Renal cortical epithelial cell (primary cell): ENCODE results near the gene RFX5. TPM values are rescaled to one million over a fixed set of nuclear protein-coding genes. Genes with fewer than 3 reads are reported as not detected.
A peak's percentile ranks its signal among the peaks of the same experiment; 100 is the strongest.
"Not testable (repeated sequence)": the region's sequence is repeated elsewhere in the genome, so short reads cannot be mapped to it uniquely, and the experiment has no call there.

Source experiments
- DNase-seq: peaks from one replicate; pipeline ENCODE4 v3.0.0-alpha.2; 2011; ENCODE audit warnings: low read depth
- total RNA-seq: library from RNA; depleted of rRNA; stranded (reverse); fragments of >200 nt; gene quantifications from 2 replicates; pipeline ENCODE4 v1.2.3, GENCODE V29; 2014

Gene RFX5
- total RNA-seq, 1 donor from 2014 or later: 92.2 TPM

DNA sequence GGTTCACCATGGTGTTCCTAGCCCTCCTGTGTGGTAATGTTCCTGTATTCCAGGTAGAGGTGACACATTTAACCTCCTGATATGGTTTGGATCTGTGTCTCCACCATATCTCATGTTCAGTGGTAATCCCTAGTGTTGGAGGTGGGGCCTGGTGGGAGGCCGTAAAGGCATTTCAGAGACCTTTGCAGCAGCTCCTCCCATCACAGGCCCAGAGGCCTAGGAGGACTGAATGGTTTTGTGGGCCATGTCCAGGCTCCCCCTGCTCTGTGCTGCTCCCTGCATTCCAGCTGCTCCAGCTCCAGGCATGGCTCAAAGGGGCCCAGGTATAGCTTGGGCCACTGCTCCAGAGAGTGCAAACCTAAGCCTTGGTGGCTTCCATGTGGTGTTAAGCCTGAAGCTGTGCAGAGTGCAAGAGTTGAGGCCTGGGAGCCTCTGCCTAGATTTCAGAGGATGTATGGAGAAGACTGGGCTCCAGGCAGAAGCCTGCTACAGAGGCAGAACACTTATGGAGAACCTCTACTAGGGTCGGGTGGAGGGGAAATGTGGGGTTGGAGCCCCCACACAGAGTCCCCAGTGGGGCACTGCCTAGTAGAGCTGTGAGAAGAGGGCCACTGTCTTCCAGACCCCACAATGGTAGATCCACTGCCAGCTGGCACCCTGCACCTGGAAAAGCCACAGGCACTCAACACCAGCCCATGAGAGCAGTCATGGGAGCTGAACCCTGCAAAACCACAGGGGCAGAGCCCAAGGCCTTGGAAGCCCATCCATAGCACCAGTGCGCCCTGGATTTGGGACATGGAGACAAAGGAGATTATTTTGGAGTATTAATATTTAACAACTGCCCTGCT lies 15.5 kb upstream of the RFX5 start:
- no peak for DNase-seq

DNA sequence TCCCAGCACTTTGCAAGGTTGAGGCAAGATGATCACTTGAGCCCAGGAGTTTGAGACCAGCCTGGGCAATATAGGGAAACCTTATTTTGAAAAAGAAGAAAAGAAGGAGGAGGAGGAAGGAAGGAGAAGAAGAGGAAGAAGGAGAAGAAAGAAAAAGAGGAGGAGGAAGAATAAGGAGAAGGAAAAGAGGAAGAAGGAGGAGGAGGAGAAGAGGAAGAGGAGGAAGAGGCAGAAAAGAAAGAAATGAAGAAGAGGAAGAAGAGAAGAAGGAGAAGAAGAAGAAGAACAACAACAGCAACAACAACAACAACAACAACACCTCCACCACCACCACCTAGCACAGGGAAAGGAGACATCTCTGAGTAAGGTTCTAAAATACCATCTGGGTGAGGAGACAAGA lies 14.8 kb upstream of the RFX5 start:
- no peak for DNase-seq

DNA sequence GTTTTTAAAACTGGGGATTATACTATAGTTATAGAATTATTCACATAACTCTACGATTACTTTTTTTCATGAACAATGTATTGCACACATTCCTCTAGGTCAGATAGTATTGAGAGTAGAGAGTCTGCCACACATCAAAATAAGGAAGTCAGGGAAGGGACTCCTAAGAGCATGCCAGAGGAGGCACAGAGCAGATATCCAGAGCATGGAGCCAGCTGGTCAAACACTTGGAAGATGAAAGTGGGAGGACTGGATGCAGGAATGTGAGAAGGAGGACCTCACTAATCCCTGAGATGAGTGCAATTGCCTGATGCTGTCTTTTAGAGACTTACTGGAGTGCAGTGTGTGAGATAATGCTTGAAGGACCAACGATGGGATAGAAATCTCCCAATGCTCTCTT lies 9.6 kb upstream of the RFX5 start:
- DNase-seq: no peak

DNA sequence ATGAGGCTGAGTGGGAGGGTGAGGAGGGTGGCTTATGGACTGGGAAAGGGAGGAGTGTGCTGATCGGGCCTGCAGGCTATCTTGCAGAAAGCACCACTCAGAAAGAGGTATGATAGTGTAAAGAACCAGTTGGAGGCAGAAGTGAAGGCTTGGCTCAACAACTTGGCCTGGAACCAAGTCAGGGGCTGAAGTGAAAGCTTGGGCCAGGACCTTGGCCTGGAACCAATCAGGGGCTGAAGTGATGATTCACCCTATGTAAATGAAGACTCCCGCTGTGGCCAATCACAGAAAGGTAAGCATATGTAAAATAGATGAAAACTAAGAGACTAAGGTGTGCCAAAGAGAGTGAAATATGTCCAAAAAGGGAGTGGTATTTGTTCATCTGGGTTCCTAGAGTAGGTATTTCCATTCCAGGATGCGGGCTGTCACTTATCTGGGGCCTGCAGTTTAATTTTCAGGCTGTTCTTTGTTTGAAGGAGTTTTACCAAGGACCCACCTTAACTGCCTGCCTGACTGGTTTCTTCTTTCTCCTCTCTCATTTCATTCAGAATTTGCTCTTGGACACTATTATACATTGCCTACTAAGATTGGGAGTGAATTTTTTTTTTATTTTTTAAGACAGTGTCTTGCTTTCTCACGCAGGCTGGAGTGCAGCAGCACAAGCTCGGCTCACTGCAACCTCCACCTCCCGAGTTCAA lies 5.1 kb upstream of the RFX5 start:
- DNase-seq: peak; percentile 31

DNA sequence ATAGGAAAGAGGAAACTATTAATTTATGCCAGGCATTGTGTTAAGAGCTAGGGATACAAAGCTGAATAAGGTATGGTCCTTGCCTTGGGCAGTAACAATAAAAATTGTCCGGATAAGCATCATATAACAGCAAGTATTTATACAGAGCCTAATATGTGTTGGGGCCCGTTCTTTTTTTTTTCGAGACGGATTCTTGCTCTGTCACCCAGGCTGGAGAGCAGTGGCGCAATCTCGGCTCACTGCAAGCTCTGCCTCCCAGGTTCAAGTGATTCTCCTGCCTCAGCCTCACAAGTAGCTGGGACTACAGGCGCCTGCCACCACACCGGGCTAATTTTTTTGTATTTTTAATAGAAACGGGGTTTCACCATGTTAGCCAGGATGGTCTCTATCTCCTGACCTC lies 3.3 kb upstream of the RFX5 start:
- not testable (repeated sequence) for DNase-seq

DNA sequence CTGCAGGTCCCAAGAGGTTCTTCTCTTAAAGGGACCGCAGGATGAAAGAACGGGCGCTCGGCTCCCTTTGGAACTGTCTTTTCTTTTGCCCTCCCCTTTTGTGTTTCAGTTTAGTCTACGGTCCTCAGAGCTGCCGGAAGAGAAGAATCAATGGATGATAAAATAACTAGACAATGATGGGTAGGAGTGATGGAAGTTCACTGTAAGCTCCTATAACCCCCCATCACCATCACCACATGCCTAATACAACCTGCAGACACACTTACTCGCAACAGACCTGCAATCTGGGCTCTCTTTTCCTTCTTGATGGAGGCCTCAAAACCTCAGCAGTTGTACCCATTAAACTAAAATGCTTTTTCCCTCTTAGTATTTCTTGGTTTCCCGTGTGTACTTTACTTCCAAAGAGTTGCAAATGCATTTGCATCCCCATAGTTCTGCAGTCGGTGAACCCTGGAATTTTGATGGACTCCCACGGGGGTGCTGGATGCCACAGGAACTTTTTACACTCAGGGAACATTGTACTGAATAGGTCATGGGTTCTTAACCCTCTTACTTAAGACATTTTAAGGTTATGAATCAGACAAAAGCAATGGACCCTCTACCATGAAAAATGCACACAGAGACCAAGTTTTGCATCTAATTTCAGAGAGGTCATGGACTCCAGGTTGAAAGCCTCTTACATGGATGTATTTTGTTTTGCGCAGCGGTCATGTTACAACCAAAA lies 633 bp upstream of the RFX5 start:
- peak; percentile 70 for DNase-seq

DNA sequence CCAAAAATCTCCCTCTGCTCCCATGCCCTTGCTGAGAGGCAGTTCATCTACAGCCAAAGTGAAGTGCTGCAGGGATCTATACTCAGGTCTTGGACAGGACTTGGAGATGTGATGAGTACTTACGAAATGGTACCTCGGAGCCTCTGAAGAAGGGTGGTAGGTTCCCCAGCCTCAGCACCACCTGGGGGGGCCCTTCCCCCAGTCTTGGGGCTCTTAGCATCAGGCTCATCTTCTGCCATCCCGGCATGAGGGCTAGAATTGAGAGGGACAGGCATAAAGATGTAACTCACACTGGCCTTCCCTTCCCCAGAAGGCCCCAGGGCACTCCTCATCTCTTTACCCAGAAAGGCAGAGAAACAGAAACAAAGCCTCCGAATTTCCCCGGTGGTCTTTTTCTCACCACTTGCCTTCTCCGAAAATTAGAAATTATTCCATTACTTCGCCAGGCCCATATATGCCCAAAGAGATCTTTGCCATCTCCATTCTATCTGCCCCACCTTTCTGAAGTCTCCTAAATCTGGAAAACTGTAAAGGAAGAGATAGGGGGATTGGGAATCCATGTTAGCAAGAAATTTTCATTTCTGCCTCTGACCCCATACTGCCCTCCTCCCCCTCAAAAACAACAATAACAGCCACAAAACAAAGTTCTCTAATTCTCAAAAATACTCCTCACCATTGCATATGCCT lies 827 bp downstream of the RFX5 start:
- DNase-seq: no peak

DNA sequence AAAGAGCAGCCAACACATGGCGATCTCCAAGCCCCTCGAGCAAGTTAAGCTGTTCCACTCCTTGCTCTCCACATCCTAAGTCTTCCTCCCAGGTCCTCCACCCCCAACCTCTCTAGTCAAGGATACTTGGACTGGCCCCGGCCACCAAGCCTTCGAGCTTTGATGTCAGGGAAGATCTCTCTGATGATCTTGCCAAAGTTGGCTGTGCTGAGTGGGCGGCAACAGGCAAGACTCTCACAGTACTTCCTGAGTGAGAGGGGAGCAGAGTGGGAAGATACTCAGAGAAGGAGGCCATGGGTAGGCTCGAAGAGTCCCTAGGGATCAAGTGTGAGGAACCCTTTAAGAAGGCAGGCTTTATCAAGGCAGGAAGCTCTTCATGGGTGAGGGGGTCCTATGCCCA lies 2.8 kb downstream of the RFX5 start:
- no peak for DNase-seq

DNA sequence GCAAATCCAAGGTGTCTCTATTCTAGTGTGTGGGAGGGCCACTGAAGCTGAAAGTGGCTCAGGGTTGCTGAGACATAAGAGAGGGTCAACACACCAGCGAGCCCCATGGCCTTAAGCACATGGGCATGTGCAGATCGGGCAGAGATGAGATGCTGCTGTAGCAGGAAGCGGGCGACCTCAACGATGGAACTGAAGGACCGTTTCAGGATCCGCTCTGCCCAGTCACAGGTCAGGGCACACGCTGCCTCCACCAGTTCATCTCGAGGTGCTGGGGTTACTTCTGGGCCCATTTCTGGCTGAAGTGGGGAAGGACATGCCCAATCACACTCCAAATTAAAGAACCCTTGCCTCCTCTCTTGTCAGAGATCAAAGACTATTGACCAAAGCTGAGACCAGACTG lies 3.5 kb downstream of the RFX5 start:
- DNase-seq: no peak

DNA sequence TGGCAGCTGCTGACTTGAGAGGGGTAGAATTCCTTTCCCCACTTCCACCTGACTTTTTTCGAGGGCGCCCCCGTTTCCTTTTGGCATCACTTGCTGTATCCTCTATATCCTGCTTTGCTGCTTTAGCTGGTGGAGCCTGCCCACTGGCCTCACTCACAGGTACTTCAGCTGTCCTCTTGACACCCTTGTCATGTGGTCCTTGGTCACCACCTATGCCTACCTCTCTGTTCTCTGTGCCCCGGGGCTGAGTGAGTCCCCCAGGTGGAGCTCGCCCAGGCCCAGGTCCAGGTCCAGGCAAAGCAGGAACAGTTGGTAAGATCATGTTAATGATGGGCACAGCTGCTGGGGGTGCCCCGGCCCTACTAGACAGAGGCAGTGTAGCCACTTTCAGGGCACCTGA lies 4.5 kb downstream of the RFX5 start:
- DNase-seq: no peak

DNA sequence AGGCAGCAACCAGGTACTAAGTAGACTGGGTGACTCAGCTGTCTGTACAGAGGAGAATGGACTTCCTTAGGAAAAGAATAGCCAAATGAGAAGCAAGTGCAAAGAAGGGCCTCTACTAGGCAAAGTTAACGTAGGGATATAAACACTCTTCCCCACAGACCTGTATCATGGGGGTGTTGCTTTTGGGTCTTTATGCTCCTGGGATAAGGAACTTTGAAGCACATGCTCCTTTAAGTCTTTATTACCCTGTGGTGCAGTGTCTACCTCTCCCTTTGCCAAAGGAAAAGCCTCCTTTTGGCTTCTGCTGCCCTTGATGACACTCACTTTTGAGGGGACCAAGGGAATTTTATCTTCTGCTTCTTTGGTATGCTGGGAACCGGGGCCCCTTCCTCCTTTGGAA lies 5.0 kb downstream of the RFX5 start:
- DNase-seq: no peak

DNA sequence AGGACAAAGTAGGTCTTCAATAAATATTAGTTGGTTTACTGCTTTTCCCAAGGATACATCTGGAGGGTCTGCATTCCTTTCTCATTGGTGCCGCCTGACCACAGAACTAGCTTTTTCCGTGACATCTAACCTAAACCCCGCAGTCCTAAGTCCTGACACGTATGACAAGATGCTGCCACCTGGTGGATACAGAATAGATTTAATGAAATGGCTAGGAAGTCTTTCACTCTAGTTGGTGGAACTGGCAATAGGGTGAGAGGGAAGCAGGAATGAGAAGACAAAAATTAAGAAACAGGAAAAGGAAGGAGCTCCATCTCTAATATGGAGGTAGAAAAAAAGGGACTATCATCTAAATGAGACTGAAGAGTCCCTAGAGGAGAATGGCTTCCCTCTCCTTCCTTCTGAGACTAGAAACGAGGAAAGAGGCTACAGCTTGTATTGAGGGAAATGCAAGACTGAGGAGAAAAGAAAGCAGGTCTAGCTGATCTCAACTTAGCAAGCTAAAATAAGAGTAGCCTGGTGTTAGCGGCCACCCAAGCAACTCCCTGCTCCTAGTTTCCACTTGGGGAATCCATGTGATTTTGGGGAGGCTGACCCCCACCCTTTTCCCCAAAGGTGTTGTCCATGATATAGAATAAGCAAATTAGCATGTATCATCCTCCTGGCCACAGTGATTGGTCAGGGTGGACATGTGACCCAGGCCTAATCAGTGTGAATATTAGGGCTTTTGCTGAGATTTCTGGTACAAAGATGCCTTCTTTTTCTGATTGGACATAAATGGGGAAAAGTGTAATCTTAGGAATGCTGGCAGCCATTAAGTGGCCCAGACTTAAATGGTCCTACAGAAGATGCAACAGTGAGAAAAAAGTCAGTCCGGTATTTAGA lies 5.9 kb downstream of the RFX5 start:
- peak; percentile 81 for DNase-seq

DNA sequence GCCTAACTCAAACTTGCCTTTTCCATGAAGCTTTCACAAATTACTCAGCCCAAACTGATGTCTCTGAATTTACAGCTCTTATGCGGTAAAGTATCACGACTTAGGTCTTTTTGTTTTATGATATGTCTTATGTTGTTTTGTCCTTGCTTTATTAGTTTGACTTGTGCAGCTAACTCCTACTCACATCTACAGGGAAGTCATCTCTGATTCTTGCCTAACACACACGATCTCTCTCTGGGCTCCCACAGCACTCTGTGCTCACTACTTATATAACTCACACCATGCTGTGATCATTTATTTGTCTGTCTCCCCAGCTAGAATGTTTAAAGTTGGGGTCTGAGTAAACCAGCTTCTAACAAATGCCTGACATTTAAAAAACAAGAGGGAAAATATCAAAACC lies 10.5 kb downstream of the RFX5 start:
- DNase-seq: no peak

DNA sequence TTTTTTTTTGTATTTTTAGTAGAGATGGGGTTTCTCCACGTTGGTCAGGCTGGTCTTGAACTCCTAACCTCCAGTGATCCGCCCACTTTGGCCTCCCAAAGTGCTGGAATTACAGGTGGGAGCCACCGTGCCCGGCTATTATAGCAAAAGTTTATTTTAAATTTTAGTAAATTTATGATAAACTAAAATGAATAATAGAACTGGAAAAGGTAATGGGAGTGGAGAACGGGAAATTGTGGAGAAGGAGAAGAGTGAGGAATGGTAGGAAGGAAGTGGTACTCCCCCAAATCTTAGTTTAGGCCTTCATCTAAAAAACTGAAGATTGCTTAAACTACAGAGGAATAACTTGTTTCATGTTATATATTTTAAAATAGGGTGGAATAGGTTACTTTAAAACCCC lies 12.2 kb downstream of the RFX5 start:
- no peak for DNase-seq

DNA sequence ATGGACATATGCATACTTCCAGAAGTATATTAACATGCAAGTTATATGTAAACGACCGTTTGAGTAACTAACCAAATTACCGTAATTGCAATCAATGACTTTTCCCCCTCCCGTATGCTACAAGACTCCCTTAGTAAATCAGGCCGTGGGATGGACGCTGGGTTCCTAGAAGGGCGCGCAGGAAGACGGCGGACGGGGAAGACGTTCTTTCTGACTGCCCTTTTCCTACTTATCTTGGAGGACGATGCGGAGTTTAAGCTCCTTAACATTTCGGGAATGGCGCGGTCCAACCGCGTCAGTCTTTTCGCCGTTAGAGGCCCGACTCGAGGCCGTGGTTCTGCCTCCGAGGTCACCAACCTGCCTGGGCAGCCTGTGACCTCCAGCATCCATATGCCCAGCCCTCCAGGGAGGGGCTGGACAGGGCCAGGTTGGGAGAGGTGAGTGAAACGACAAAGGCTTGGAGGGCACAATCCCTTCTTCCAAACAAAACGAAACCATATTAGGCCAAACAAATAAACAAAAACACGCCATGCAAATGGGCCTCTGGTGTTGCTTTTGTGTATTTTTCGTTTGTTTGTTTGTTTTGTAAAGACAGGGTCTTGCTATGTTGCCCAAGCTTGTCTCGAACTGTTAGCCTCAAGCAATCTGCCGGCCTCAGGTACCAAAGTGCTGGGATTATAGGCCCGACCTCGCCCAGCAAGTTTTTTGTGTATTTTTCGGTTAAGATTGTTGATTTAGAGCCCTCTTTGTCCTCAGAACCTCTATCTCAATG lies 19.0 kb downstream of the RFX5 start:
- DNase-seq: no peak

DNA sequence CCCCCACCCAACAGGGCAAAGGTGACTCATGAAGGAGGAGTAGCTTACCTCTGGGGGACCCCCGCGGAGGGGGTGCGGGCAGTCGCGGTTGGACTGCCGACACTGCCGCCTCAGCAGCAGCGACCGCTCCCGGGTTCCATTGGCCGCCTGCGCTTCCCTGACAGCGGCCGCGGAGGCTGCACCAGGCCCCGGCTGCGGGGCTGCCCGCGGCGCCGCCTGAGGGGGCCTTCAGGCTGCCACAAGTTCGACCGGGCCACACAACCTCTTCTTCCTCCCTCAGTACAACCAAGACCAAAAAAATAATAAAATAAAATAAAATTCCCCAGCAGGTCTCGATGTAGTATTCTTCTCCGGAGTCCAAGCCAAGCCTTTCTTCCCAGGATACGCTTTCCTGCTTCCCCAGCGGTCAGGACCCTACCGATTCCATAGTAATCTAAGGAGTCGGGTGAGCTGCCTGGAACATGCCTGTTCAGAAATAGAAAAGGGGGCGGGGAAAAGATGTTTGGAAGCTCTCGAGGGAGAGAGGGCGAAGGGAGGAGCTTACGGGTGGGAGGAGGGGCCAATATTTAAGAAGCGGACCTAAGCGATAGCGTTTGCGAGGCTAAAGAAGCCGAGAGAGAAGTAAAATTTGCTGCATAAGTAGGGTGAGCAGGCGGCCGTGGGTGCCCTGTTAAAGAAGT lies 19.7 kb downstream of the RFX5 start, which contains the start of gene PI4KB:
Gene PI4KB (minus strand): TSS at position 194 of the 680 bp plus-strand sequence. CDS start 10,935 bp downstream, outside the sequence.
- peak; percentile 97 for DNase-seq

DNA sequence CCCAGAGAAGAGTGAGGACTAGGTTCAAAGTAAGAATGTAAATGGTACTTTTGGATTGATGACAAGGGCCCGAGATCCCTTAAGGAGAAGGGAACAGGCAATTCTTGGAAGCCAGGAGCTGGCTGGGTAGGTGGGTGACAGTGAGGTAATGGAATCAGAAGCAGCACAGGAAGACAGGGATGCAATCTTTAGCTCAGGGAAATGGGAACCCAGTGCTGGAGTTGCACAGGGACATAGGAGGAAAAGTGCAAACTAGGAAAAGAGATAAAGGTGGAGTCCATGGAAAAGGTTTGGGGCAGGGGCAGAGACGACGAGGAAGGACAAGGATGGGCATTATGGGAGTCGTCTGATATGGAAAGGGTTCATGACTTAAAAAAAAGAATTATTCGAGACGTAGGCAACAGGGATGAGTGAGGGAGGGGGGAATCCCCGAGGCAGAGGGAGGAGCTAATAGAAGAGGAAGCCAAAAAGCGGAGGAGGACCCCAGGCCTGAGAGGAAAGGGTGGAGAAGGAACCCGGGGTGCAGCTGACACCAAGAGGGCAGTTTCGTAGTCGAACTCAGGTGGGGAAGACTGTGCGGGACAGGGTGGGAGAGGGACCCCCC lies 20.3 kb downstream of the RFX5 start:
- no peak for DNase-seq

DNA sequence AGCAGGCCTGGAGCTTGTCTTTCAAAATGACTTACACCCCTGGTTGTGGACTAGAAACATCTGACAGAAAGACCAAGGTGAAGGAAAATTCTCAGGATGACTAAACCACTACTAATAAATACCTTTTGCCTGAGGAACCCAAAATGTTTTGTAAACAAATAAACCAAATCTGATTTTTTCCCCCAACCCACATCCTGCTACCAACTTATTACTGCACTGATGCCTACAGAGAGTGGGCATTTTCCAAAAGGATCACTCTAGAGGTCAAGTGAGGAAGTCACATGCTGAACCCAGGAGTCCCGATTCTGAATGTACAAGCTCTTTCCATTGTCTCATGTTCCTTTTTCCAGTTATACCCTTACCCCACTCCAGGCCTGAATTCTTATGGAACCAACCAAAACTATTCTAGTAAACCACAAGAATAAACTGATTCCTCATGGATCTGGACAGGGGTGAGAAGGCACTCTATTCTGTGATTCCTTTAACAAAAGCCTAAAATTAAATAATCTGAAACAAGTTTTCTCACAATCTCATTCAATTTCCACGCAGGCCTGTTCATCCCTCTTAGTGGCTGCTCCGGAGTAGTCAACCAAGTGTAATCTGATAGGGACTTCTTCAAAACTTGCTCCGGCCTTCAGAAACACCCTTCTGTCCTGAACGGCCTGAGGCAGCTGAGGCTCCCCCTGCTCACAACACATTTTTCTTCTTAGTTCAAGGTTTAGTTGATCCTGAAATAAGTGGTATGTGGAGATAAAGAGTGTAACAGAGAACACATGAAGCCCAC lies 21.2 kb downstream of the RFX5 start:
- no peak for DNase-seq
